ENCODE measurements around the gene SMIM35. TPM values are rescaled to one million over a fixed set of nuclear protein-coding genes. Genes with fewer than 3 reads are reported as not detected.
"Not testable (repeated sequence)": the region's sequence is repeated elsewhere in the genome, so short reads cannot be mapped to it uniquely, and the experiment has no call there.

The SMIM35 gene
- total RNA-seq, 1 donor from 2014 or later = 0.25 TPM

- intact Hi-C loops (cut with micrococcal nuclease) = no loop called here
Measured at GRCh38 chr11:118082880-118083552, 3.7 kb downstream of the SMIM35 start.

GRCh38 chr11:118081241-118081958 lies 5.4 kb downstream of the SMIM35 start:
- intact Hi-C loops (cut with micrococcal nuclease) = no loop called here

GRCh38 chr11:118080296-118080695 lies 6.5 kb downstream of the SMIM35 start:
- intact Hi-C loops (cut with micrococcal nuclease) = no loop called here

GRCh38 chr11:118079491-118079890 lies 7.3 kb downstream of the SMIM35 start:
- intact Hi-C loops (cut with micrococcal nuclease) = no loop called here

GRCh38 chr11:118078911-118079411 lies 7.8 kb downstream of the SMIM35 start:
- intact Hi-C loops (cut with micrococcal nuclease) = no loop called here

GRCh38 chr11:118076754-118077281 lies 9.9 kb downstream of the SMIM35 start, which contains the start of gene TMPRSS4:
TMPRSS4 (plus strand) TSS chr11:118077078; CDS start chr11:118077303, 225 bp downstream.
- intact Hi-C loops (cut with micrococcal nuclease) = no loop called here

- intact Hi-C loops (cut with micrococcal nuclease) = no loop called here
Measured at GRCh38 chr11:118074785-118075184, 12.0 kb downstream of the SMIM35 start.

GRCh38 chr11:118074091-118074685 lies 12.6 kb downstream of the SMIM35 start:
- intact Hi-C loops (cut with micrococcal nuclease) = no loop called here

- intact Hi-C loops (cut with micrococcal nuclease) = no loop called here
Measured at GRCh38 chr11:118073554-118073953, 13.2 kb downstream of the SMIM35 start.

- intact Hi-C loops (cut with micrococcal nuclease) = no loop called here
Measured at GRCh38 chr11:118071416-118072030, 15.2 kb downstream of the SMIM35 start.

- intact Hi-C loops (cut with micrococcal nuclease) = no loop called here
Measured at GRCh38 chr11:118068945-118069612, 17.7 kb downstream of the SMIM35 start.

- intact Hi-C loops (cut with micrococcal nuclease) = no loop called here
Measured at GRCh38 chr11:118068206-118068944, 18.4 kb downstream of the SMIM35 start.

- intact Hi-C loops (cut with micrococcal nuclease) = no loop called here
Measured at GRCh38 chr11:118067006-118067405, 19.8 kb downstream of the SMIM35 start.

GRCh38 chr11:118065384-118065783 lies 21.4 kb downstream of the SMIM35 start:
- intact Hi-C loops (cut with micrococcal nuclease) = no loop called here

GRCh38 chr11:118064956-118065355 lies 21.8 kb downstream of the SMIM35 start:
- intact Hi-C loops (cut with micrococcal nuclease) = no loop called here

- intact Hi-C loops (cut with micrococcal nuclease) = not testable (repeated sequence)
Measured at GRCh38 chr11:118062631-118063030, 24.1 kb downstream of the SMIM35 start.

GRCh38 chr11:118062181-118062580 lies 24.6 kb downstream of the SMIM35 start:
- intact Hi-C loops (cut with micrococcal nuclease) = not testable (repeated sequence)

- intact Hi-C loops (cut with micrococcal nuclease) = no loop called here
Measured at GRCh38 chr11:118061586-118062125, 25.1 kb downstream of the SMIM35 start.

GRCh38 chr11:118060869-118061268 lies 25.9 kb downstream of the SMIM35 start:
- intact Hi-C loops (cut with micrococcal nuclease) = no loop called here

- intact Hi-C loops (cut with micrococcal nuclease) = no loop called here
Measured at GRCh38 chr11:118060081-118060661, 26.6 kb downstream of the SMIM35 start.

All from T-helper 1 cell treated with Interleukin-12 subunit alpha and Interleukin-12 subunit beta and Interleukin-4 antibody, amounts not matched to agents 30 ng/mL and 1 ng/mL, for 36 hours (primary cell).